IMR-90 (cell line): ENCODE measurements around the gene ABCB1. TPM values are rescaled to one million over a fixed set of nuclear protein-coding genes. Genes with fewer than 3 reads are reported as not detected.

Source experiments
- ATAC-seq: fragments of 200-7000 bp; cut with Tn5 transposase; 2 replicates; pipeline ENCODE4 v1.9.1; 2020; ENCODE audit warnings: low read depth, mild to moderate bottlenecking, moderate library complexity
- BruUV-seq: library from RNA; stranded (reverse); fragments of 400-500 nt; replicated peaks from 2 replicates; lab custom pipeline; 2021; lab: Mats Ljungman, UMichigan
- CTCF ChIA-PET: fragments of 300-600 bp; formaldehyde crosslinking; extraction: SDS; loops from one replicate; lab custom pipeline; 2021; ENCODE audit warnings: antibody characterized with exemption; lab: Yijun Ruan, JAX
- POLR2A ChIA-PET: fragments of 300-600 bp; sonication (Branson Sonifier 250); formaldehyde crosslinking; loops from one replicate; lab custom pipeline; 2022; ENCODE audit warnings: antibody characterized with exemption; ENCODE audit not compliant: unreplicated experiment; lab: Charles Lee
- DNase-seq: peaks from one replicate; pipeline ENCODE4 v3.0.0; 2013
- H2AFZ ChIP-seq: replicated peaks from 2 replicates; pipeline ENCODE3; 2013; ENCODE audit warnings: low read length, mild to moderate bottlenecking; ENCODE audit not compliant: poor library complexity
- H2AK5ac ChIP-seq: 2 replicates; pipeline ENCODE4 v1.6.1; 2013; ENCODE audit warnings: low read depth, low read length, inconsistent platforms
- H2AK9ac ChIP-seq: replicated peaks from 2 replicates; pipeline ENCODE3; 2013; ENCODE audit warnings: mild to moderate bottlenecking, low read depth, low read length, moderate library complexity; ENCODE audit not compliant: poor library complexity
- H2BK120ac ChIP-seq: 2 replicates; pipeline ENCODE4 v1.6.1; 2013; ENCODE audit warnings: low read depth, low read length, inconsistent platforms
- H2BK15ac ChIP-seq: 3 replicates; pipeline ENCODE4 v1.6.1; 2013; ENCODE audit warnings: low read depth, low read length, inconsistent platforms
- H2BK20ac ChIP-seq: 2 replicates; pipeline ENCODE4 v1.6.1; 2013; ENCODE audit warnings: low read depth, mild to moderate bottlenecking, inconsistent platforms, low read length, moderate library complexity
- H2BK5ac ChIP-seq: 2 replicates; pipeline ENCODE4 v1.6.1; 2013; ENCODE audit warnings: mild to moderate bottlenecking, low read depth, low read length, inconsistent platforms; ENCODE audit not compliant: poor library complexity, severe bottlenecking
- H3K14ac ChIP-seq: replicated peaks from 2 replicates; pipeline ENCODE4 v1.6.1; 2013; ENCODE audit warnings: low read depth, low read length, inconsistent platforms
- H3K18ac ChIP-seq: 2 replicates; pipeline ENCODE4 v1.6.1; 2013; ENCODE audit warnings: low read depth, low read length, control low read depth
- H3K23ac ChIP-seq: 2 replicates; pipeline ENCODE4 v1.6.1; 2013; ENCODE audit warnings: low read depth, low read length, inconsistent platforms
- H3K27ac ChIP-seq: 2 replicates; pipeline ENCODE4 v1.5.1; 2013; ENCODE audit warnings: mild to moderate bottlenecking, control low read depth, low read length; ENCODE audit not compliant: insufficient read depth
- H3K27me3 ChIP-seq: 2 replicates; pipeline ENCODE4 v1.6.1; 2013; ENCODE audit warnings: low read length; ENCODE audit not compliant: control insufficient read depth, insufficient read depth
- H3K36me3 ChIP-seq: 2 replicates; pipeline ENCODE4 v1.6.1; 2013; ENCODE audit warnings: low read length, mixed read lengths; ENCODE audit not compliant: control insufficient read depth, insufficient read depth
- H3K4ac ChIP-seq: 2 replicates; pipeline ENCODE4 v1.6.1; 2013; ENCODE audit warnings: low read depth, low read length, inconsistent platforms
- H3K4me1 ChIP-seq: 2 replicates; pipeline ENCODE4 v1.6.1; 2013; ENCODE audit warnings: low read length, mixed read lengths; ENCODE audit not compliant: control insufficient read depth, insufficient read depth
- H3K4me2 ChIP-seq: 2 replicates; pipeline ENCODE4 v1.6.1; 2013; ENCODE audit warnings: low read depth, mild to moderate bottlenecking, control low read depth, low read length, moderate library complexity
- H3K4me3 ChIP-seq: 2 replicates; pipeline ENCODE4 v1.5.1; 2013; ENCODE audit warnings: low read depth, mild to moderate bottlenecking, control low read depth, low read length, moderate library complexity; ENCODE audit not compliant: insufficient read depth
- H3K56ac ChIP-seq: 2 replicates; pipeline ENCODE4 v1.6.1; 2013; ENCODE audit warnings: low read length, inconsistent platforms; ENCODE audit not compliant: insufficient read depth; ENCODE audit errors: extremely low read depth
- H3K79me1 ChIP-seq, 2 experiments: 2 replicates each; pipeline ENCODE4 v1.6.1; 2013; ENCODE audit warnings: low read length in 2 of 2, inconsistent platforms in 1 of 2, low read depth in 1 of 2
- H3K9ac ChIP-seq: 2 replicates; pipeline ENCODE4 v1.6.1; 2013; ENCODE audit warnings: low read depth, low read length, control low read depth
- H3K9me1 ChIP-seq: 2 replicates; pipeline ENCODE4 v1.6.1; 2013; ENCODE audit warnings: low read length, inconsistent platforms; ENCODE audit not compliant: insufficient read depth
- H3K9me3 ChIP-seq: 2 replicates; pipeline ENCODE4 v1.6.1; 2013; ENCODE audit warnings: low read length; ENCODE audit not compliant: control insufficient read depth, insufficient read depth
- H4K20me1 ChIP-seq: 2 replicates; pipeline ENCODE4 v1.6.1; 2013; ENCODE audit warnings: low read length, inconsistent platforms; ENCODE audit not compliant: insufficient read depth
- H4K5ac ChIP-seq: 2 replicates; pipeline ENCODE4 v1.6.1; 2013; ENCODE audit warnings: mild to moderate bottlenecking, low read depth, low read length, control low read depth
- H4K8ac ChIP-seq, 2 experiments: 2 replicates each; pipeline ENCODE4 v1.6.1; 2013; ENCODE audit warnings: low read depth in 2 of 2, low read length in 2 of 2, control low read depth in 1 of 2, inconsistent platforms in 1 of 2
- H4K91ac ChIP-seq: 2 replicates; pipeline ENCODE4 v1.6.1; 2013; ENCODE audit warnings: low read depth, low read length, inconsistent platforms; ENCODE audit not compliant: insufficient read depth
- BHLHE40 ChIP-seq: fragments of 150-350 bp; IDR thresholded peaks from 2 replicates; pipeline ENCODE4 v1.6.1; 2016; ENCODE audit warnings: mild to moderate bottlenecking, low read depth, low read length
- CEBPB ChIP-seq: IDR thresholded peaks from 2 replicates; pipeline ENCODE4 v1.6.1; 2012; ENCODE audit warnings: low read depth, low read length, improper control_type of control experiment
- CHD1 ChIP-seq: IDR thresholded peaks from 2 replicates; pipeline ENCODE4 v1.6.1; 2012; ENCODE audit warnings: low read depth, low read length, improper control_type of control experiment
- CTCF ChIP-seq: conservative IDR thresholded peaks from 2 replicates; pipeline ENCODE4 v1.5.1; 2012; ENCODE audit warnings: mild to moderate bottlenecking, low read depth, low read length, improper control_type of control experiment
- ELK1 ChIP-seq: fragments of 150-350 bp; IDR thresholded peaks from 2 replicates; pipeline ENCODE4 v1.6.1; 2016; ENCODE audit warnings: low read depth, mild to moderate bottlenecking, low read length, moderate library complexity, borderline replicate concordance
- FOS ChIP-seq: fragments of 150-350 bp; IDR thresholded peaks from 2 replicates; pipeline ENCODE4 v1.6.1; 2016; ENCODE audit warnings: low read depth, low read length
- MAFK ChIP-seq: IDR thresholded peaks from 2 replicates; pipeline ENCODE4 v1.6.1; 2012; ENCODE audit warnings: low read depth, low read length, improper control_type of control experiment
- MAZ ChIP-seq: IDR thresholded peaks from 2 replicates; pipeline ENCODE4 v1.6.1; 2012; ENCODE audit warnings: low read depth, mild to moderate bottlenecking, low read length, improper control_type of control experiment, moderate library complexity, borderline replicate concordance
- MXI1 ChIP-seq: IDR thresholded peaks from 2 replicates; pipeline ENCODE4 v1.6.1; 2012; ENCODE audit warnings: low read depth, mild to moderate bottlenecking, low read length, moderate library complexity, borderline replicate concordance
- NFE2L2 ChIP-seq: fragments of 150-350 bp; IDR thresholded peaks from 2 replicates; pipeline ENCODE4 v1.6.1; 2016; ENCODE audit warnings: low read depth, mild to moderate bottlenecking, low read length
- POLR2A ChIP-seq: IDR thresholded peaks from 2 replicates; pipeline ENCODE4 v1.6.1; 2012; ENCODE audit warnings: mild to moderate bottlenecking, low read depth, low read length
- RAD21 ChIP-seq: IDR thresholded peaks from 2 replicates; pipeline ENCODE4 v1.6.1; 2012; ENCODE audit warnings: low read length, improper control_type of control experiment
- RCOR1 ChIP-seq: IDR thresholded peaks from 2 replicates; pipeline ENCODE4 v1.6.1; 2012; ENCODE audit warnings: mild to moderate bottlenecking, low read length, improper control_type of control experiment; ENCODE audit not compliant: insufficient replicate concordance
- RFX5 ChIP-seq: IDR thresholded peaks from 2 replicates; pipeline ENCODE4 v1.8.0; 2012; ENCODE audit warnings: low read depth, mild to moderate bottlenecking, low read length, moderate library complexity
- SMC3 ChIP-seq: fragments of 150-350 bp; IDR thresholded peaks from 2 replicates; pipeline ENCODE4 v1.6.1; 2016; ENCODE audit warnings: low read depth, mild to moderate bottlenecking, antibody characterized with exemption, low read length, moderate library complexity
- USF2 ChIP-seq: fragments of 150-350 bp; IDR thresholded peaks from 2 replicates; pipeline ENCODE4 v1.6.1; 2017; ENCODE audit warnings: mild to moderate bottlenecking, antibody characterized with exemption, low read length, low read depth
- WGBS, 2 experiments: methylation state at CpG; one replicate each; pipeline versions ENCODE4 v1.1.5 to v1.1.7; 2013; ENCODE audit warnings: missing lambda C conversion rate in 2 of 2; ENCODE audit not compliant: insufficient read length in 1 of 2; ENCODE audit errors: extremely low coverage in 2 of 2; 5-methylcytosine and 5-hydroxymethylcytosine counted together
- dilution Hi-C: fragments of 300-500 bp; cut with HindIII; formaldehyde crosslinking; loops from one replicate; pipeline ENCODE4 v1.14.3; 2018; ENCODE audit warnings: low sequenced_read_pairs; ENCODE audit not compliant: unreplicated experiment
- in situ Hi-C: fragments of 300-500 bp; cut with MboI; formaldehyde crosslinking; loops from 3 replicates; pipeline ENCODE4 v1.14.3; 2019; ENCODE audit warnings: low sequenced_read_pairs, inconsistent platforms, mixed read lengths
- intact Hi-C: fragments of 100-400 bp; cut with micrococcal nuclease; formaldehyde crosslinking; loops from 2 replicates; pipeline ENCODE4 v1.10.0; 2022
- polyA plus RNA-seq, 3 experiments: library from polyadenylated mRNA; depleted of rRNA; stranded (reverse); fragments of >200 nt; gene quantifications; 2 replicates each; pipeline ENCODE4 v1.2.3, GENCODE V29; 2012; ENCODE audit warnings: low replicate concordance in 1 of 3
- total RNA-seq: library from RNA; depleted of rRNA; stranded (reverse); fragments of >200 nt; gene quantifications from 2 replicates; pipeline ENCODE4 v1.2.3, GENCODE V29; 2012

ABCB1 gene
- total and polyA plus RNA-seq, 2 of the 4 experiments (the other 2 are of a cell fraction) = 0.80 to 0.90 TPM

GRCh38 chr7:87596696-87597095 lies 4.0 kb downstream of the ABCB1 start:
- TF ChIP-seq MAFK (no peak), POLR2A (no peak), CEBPB (no peak), RAD21 (no peak), BHLHE40 (no peak), RCOR1 (no peak), NFE2L2 (no peak), CHD1 (no peak), RFX5 (no peak), ELK1 (no peak), CTCF (no peak), MAZ (no peak), USF2 (no peak), SMC3 (no peak), MXI1 (no peak), FOS (no peak)
- Histone ChIP-seq H3K9me1 (no peaks in the 10 kb centered on the region), H3K4me1 (no peaks in the 10 kb centered on the region), H3K23ac (no peak overlapping the region), H3K14ac (no peak overlapping the region), H2BK5ac (no peak overlapping the region), H3K79me1 (no peaks in the 10 kb centered on the region), H2BK20ac (no peak overlapping the region), H4K20me1 (no peaks in the 10 kb centered on the region), H2AK5ac (no peak overlapping the region), H2BK120ac (no peak overlapping the region), H3K4me3 (no peak overlapping the region), H3K36me3 (no peaks in the 10 kb centered on the region), H4K91ac (no peak overlapping the region), H2BK15ac (no peak overlapping the region), H3K27me3 (peaks cover 22% of the 10 kb centered on the region), H3K4me2 (no peak overlapping the region; the same call in 1 of the 2 replicates), H4K8ac (no peak overlapping the region), H3K9me3 (no peaks in the 10 kb centered on the region), H3K9ac (no peak overlapping the region), H2AK9ac (no peak overlapping the region), H3K18ac (no peak overlapping the region), H4K5ac (no peak overlapping the region), H3K56ac (no peak overlapping the region), H2AFZ (no peak overlapping the region), H3K4ac (no peak overlapping the region), H3K27ac (no peak overlapping the region)
- intact Hi-C loops (no loop called here), dilution Hi-C loops (no loop called here), in situ Hi-C loops (no loop called here)
- ATAC-seq (no peak), DNase-seq (no peak)
- ChIA-PET POLR2A (no interaction called here), CTCF (no interaction called here)
- BruUV-seq = no TSS peak
- WGBS, 2 experiments = no CpG with 5 or more reads among the region's 1 CpG
